GM19193 (cell line): ENCODE results near the gene OTUB1.

ENCODE experiments used
- POLR2A ChIP-seq: IDR thresholded peaks from 4 replicates; pipeline ENCODE4 v1.6.1; 2011; ENCODE audit not compliant: insufficient read depth, insufficient read length; ENCODE audit errors: extremely low read depth

The OTUB1 gene

DNA sequence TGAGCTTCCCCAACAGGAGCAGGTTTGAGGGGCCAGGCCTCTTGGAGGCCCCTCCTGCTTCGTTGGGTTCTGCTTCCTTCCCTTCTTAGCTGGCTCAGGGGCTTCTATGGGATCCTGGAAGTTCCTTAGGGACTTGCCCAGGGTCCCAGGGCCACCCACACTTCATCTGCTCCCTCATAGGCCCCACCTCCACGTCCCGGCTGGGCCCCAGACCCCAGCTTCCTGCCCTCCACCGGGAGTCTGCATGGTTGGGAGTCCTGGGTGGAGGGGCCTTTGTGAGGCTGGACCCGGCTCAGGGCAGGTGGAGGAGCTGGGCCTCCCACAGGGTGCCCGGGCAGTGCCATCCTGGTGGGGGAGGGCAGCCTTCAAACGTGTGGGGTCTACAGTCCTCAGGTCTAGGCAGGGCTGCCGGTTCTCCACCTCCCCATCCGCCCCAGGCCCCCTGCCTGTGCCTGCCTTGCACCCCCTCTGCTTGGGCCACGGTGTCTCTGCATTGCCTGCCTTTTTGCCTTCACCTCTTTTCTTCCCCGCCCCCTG lies 11.6 kb downstream of the OTUB1 start:
- TF ChIP-seq POLR2A, result peak; percentile 10

DNA sequence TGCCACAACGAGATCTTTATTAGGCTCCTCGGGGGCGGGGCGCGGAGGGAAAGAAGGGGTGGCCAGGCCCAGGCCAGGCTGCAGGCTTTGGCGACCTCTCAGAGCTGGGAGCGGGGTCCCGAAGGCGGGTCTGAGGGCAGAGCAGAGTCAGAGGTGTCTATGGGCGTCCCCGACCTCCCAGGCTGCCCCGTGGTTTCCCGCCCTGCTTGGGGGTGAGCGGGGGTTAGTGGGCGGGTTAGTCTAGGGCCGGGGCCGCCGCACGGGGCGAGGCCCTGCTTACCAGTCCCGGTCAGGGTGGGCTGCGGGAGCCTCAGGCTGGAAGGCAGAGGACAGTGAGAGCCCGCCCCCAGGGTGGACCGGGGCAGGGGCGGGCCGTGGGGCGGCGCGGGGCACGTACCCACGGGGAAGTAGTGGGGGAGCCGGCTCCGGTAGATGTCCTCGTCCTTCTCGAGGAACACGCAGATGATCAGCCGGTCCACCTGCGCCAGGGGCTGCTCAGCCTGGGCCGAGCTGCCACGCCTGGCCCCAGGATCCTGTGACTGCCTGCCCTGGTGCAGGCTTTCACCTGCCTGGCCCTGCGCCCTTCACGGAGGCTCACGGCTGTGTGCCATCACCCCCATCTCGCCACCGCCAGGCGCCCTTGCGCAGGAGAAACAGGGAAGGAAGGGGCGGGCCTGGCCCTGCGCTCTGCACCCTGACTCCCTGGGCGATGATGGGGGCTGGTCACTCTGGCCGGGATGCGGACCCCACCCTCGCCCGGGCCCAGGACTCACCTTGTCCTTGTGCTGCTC lies 12.5 kb downstream of the OTUB1 start:
- no peak for TF ChIP-seq POLR2A

DNA sequence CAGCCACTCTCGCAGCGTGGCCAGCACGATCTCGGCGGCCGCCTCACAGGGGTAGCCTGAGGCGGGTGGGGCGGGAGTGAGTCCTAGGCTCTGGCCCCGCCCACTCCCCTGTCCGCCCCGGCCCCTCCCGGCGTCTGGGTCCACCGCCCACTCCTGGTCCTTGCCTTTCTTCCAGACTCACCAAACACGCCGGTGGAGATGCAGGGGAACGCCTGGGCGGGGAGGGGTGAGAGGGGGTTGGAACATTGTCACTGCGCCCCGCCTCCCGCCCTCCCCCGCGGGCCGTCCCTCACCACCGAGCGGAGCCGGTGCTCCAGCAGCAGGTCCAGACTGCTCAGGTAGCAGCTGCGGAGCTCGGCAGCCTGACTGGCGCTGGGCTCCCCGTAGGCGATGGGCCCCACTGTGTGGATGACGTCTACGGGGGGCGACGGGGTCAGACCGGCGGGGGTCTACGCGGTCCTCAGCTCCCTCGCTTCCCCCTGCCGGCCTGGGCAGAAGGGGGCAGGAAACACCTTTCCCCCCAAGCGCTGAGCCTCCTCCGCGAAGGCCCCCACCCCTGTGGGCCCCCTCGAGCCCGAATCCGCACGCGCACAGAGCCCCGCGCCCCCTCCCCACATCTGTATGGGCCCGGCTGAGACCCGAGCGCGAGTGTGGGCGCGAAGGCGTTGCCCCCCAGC lies 13.2 kb downstream of the OTUB1 start:
- no peak for TF ChIP-seq POLR2A

DNA sequence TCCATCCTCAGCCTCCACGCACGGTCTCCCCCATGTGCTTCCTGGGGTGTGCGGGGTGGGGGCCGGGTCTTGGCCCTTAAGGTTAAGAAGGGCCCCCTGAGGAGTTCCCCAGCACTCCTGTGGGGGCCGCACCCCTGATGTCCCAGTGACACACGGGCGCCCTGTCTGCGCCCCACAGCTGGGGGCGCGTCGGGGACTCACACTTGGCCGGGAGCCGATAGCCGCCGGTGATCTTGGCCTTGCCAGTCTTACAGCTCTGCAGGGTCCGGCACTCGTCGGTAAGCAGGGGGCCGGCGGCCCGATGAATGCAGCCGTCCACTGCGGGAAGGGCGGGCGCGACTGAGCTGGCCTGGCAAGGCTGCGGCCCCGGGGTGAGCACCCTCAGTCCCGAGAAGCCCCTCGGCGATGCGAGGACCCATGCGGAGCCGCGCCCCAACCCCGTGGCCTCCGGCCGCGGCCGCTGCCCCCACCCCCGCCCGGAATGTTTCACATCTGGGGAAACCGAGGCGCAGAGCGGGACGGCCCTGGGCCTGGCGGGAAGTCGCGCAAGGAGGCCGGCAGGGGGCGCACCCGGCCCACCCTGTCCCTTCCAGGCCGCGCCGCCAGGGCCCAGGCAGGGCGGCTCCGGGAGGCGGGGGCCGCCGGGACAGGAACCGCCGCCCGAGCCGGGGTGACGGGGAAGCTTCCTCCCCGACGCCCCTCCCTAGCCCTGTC lies 13.9 kb downstream of the OTUB1 start:
- no peak for TF ChIP-seq POLR2A

DNA sequence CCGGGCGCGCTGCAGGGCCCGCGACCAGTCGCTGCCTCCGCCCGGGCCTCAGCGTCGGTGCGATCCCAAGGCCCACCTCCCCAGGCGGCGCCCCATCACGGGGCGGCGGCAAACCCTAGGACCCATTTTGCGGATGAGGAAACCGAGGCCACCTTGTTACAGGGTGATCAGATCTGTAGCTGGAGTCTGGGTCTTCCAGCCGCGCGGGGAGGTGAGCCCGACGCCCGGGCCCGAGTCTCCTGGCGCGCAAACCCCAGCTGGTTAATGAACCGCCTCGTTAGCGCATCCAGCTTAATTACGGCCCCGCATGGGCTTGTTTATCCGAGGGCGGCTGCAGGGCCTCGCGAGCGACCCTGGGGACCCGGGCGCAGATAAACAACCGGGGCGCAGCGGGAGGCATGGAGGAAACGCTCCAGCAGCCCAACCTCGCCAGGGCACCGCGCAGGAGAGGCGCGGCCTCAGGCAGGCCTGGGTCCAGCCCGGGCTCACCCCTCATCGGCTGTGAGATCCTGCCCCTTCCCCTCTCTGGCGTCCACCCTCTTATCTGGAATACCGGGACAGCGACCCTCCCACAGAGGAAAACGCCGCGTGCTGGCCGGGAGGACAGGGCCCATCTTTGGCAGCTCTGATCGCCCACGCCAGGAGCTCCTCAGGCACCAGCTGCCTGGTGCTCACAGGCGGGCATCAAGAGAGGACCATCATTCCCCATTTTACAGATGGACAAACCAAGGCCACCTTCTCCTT lies 14.7 kb downstream of the OTUB1 start:
- TF ChIP-seq POLR2A, result no peak

DNA sequence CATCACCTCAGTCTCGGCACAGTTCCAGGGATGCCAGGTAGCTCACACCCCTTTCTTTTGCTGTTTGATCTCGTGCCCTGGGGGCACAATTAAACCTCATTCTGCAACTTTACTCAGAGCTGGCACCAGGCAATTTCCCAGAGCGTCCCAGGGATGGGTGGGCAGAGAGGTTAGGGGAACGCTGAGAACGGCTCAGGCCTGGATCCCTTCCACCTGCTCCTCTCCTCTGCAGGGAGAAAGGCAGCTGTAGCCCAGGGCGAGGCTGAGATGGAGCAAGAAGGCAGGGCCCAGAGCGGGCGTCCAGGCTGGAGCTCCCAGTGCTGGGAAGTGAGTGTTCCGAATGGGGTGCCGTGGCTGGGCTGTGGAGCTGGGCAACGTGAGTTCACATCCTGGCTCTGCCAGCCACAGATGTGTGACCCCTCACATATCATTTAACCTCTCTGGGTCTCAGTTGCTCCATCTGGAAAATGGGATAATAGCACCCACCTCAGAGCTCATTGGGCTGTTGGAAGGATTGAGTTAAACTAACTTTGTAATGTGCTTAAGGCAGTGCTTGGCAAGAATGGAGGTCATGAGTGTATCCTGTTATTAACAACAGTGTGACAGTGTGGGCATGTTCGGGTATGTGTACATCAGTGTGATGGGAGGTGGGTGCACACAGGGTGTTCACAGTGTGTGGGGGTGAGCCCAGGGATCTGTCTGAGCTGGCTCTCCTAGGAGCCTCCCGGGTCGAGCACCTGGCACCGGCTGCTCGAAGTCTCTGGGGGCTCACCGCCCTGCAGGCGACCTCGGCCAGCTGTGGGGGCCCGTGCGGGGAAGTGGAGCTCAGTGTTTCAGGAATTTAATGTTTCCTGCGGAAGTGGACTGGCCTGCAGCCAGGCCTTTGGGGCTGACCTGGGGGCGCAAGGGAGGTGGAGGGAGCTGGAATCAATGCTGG lies 15.5 kb downstream of the OTUB1 start:
- no peak for TF ChIP-seq POLR2A

DNA sequence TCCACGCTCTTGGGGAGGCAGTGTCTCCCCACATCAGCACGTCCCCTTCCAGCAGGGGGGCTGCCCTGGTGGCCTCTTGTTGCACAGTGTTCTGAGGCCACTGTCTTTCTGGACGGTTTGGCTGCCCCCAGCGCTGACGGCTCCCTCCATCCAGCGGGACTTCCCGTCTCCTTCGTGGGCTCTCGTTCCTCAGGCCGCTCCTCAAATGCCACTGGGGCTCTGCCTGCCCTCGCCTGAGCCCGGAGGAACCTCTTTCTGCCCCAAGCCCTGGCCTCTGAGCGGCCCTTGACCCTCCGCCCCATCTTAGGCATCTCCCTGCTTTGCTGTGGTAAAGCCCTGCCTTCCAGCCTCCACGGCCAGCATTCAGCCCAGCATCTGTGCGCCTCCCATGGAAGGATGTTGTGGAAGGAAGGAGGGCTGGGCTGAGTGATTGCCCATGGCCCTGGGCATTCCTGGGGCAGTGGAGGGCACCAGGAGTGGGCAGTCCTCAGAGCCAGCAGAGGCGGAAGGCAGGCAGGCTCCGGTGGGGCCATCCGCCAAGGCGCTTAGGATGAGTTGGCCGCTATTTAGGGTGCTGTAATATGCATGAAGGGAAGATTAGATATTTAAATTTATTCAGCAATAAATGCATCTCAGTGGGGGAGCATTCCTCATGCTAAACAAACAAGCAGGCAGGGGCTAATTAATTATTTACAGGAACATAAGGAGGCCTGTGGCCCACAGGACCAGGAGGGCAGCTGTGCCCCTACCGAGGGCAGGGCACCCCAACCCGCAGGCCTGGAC lies 17.8 kb downstream of the OTUB1 start:
- TF ChIP-seq POLR2A, result no peak

DNA sequence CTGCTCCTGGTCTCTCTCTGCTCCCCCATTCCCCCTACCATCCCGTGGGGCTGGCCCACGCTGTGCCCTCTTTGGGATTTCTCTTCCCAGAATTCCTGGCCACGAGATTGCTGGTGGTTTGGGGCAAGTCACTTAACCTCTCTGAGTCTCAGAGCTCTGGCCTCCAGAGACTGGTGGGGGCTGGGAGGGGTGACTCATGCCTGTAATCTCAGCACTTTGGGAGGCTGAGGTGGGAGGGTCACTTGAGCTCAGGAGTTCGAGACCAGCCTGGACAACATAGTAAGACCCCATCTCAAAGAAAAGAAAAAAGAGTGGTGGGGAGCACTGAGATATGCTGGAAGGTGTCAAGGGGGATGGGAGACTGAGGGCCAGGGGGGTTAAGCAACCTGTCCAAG lies 18.3 kb downstream of the OTUB1 start:
- TF ChIP-seq POLR2A, result no peak

DNA sequence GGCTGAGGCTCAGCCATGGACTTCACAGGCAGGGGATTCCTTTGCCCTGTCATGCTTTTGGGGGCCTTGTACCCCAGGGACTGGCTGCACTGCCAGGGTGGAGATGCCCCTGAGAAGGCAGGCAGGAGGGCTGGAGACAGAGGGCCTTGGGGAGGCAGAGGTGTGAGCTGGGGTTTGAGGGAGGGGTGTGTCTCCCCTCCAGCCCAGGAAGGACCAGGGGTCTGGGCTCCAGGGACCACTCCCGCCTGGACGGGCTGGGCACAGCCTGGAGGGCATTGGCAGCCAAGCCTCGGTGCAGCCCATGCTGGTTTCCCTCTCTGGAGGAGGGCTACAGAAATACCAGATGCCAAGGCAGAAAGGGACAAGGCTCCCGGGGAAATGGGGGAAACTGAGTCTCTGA lies 19.5 kb downstream of the OTUB1 start:
- no peak for TF ChIP-seq POLR2A

DNA sequence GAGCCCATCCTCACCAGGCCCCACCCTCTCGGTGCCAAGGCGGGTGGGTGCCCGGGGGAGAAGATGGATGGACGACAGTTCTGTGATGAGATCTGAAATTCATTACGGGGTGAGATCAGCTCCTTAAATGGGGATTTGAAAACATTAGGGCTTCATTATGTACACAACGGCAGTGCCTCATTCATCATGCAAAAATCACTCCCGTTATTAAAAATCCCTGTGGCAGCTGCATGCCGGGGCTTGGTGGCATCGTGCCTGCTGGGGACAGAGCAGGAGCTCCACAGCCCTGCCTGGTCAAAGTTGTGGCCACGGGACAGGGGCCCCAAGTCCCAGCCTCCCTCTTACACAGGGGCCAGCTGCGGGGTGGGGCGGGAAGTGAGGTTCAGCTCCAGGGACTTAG lies 20.2 kb downstream of the OTUB1 start:
- no peak for TF ChIP-seq POLR2A

DNA sequence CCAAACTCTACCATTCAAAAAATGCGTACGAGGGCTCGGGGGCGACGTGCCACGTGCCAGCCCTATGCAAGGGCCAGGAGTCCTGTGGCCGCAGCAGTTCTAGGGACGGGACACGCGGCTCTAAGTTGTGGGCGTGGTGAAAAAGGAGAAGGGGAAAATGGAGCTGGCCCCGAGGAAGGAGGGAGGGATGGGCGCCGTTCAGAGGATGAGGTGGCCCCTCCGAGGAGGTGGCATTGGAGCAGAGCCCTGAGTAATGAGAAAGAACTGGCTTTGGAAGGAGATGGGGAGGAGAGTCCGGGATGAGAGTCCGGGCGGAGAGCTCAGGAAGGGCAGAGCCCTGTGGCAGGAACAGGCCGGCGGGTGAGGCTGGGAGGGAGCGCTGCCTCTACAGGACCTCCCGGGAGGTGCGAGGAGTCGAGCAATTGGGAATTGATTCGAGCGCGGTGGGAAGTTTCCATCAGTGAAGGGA lies 21.0 kb downstream of the OTUB1 start:
- no peak for TF ChIP-seq POLR2A

DNA sequence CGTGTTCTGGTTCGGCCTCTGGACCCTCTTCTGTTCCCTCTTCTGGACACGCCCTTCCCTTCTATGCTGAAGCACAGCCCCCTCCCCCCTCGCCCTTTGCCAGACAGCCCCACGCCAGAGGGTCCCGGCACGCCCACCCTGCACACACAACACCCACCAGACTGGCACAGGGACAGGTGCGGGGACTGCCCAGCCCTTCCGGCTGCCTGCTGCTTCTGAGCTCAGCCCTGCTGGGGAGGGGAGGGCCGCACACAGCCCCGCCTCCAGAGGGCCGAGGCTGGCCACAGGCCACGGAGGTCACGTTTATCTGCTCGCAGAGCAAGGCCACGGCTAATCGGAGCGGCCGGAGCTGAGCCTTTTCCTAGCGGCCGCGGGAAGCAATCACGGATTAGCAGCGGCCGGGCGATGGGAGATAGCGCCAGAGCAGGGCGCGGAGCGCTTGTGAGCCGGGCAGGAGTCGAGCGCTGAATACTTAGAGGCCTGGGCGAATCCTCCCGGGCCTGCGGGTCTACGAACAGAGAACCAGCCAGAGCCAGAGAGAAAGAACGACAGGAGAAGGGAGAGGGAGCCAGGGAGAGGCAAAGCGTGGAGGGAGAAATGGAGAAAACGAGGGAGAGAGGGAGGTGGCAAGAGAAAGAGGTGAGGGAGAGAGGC lies 21.5 kb downstream of the OTUB1 start:
- TF ChIP-seq POLR2A, result no peak
